Activated naive CD4-positive, alpha-beta T cell treated with anti-CD3 and anti-CD28 coated beads, Interleukin-2, amount 10 ng/mL, durations not matched to agents 7 days and 5 days (primary cell): ENCODE results near the gene DTNB.

ENCODE experiments used
- CTCF ChIA-PET: fragments of 350-600 bp; sonication (Branson Sonifier 250); formaldehyde crosslinking; loops from one replicate; lab custom pipeline; 2021; ENCODE audit warnings: antibody characterized with exemption; lab: Charles Lee
- DNase-seq: peaks from one replicate; pipeline ENCODE4 v3.0.0-alpha.2; 2020
- H3K27ac Mint-ChIP-seq: one replicate; pipeline ENCODE4 v1.8.0; 2021; ENCODE audit warnings: mild to moderate bottlenecking, moderate library complexity, mixed read lengths
- H3K27me3 Mint-ChIP-seq: one replicate; pipeline ENCODE4 v1.8.0; 2021; ENCODE audit warnings: mild to moderate bottlenecking, mixed read lengths
- H3K36me3 Mint-ChIP-seq: one replicate; pipeline ENCODE4 v1.8.0; 2021; ENCODE audit warnings: mixed read lengths
- H3K4me1 Mint-ChIP-seq: one replicate; pipeline ENCODE4 v1.8.0; 2021; ENCODE audit warnings: mixed read lengths
- H3K4me3 Mint-ChIP-seq: one replicate; pipeline ENCODE4 v1.8.0; 2021; ENCODE audit warnings: mild to moderate bottlenecking, moderate library complexity, mixed read lengths
- H3K9me3 Mint-ChIP-seq: one replicate; pipeline ENCODE4 v1.8.0; 2021; ENCODE audit warnings: mixed read lengths

The DTNB gene

DNA sequence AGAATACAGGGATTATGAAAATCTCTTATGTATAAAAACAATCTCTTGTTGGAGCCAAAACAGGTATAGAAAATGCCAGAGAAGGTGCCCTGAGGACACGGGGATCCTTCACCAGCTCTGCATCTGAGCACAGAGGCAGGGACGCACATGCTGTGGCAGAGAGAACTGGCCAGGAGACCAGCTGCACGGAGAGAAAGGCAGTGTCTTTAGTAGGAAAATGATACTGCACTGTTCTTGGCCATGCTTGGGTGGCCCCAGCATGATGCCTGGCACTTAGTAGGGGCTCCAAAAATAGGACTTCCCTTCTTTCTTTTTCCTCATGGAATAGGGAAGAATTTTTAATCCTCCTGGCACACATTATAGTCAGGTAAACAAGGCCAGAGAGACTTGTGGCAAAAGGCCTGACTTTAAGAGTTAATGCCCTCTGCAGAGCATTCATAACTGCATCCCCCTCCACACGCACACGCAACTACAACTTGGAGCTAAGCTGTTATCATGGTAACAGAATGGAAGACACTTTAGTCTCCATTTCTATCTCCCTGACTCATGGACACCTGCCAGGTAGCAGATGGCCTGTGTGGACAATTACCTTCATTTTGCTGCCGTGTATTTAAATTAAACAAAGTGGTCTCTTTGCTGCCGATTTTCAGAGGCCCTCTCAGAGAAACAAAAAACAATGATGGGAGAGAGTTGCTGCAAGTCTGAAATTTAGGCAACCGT is 271.9 kb downstream of the DTNB start:
- peaks cover 1% of the 10 kb centered on the region for H3K9me3 Mint-ChIP-seq
- H3K36me3 Mint-ChIP-seq: peaks cover 7% of the 10 kb centered on the region
- no peak overlapping the region for H3K4me3 Mint-ChIP-seq
- H3K27me3 Mint-ChIP-seq: no peaks in the 10 kb centered on the region
- H3K27ac Mint-ChIP-seq: peak overlapping the region; percentile 70
- peaks cover 29% of the 10 kb centered on the region for H3K4me1 Mint-ChIP-seq
- CTCF ChIA-PET: no interaction called here
- no peak for DNase-seq

- no peak for DNase-seq
- Mint-ChIP-seq H3K27ac (no peak overlapping the region), H3K27me3 (no peaks in the 10 kb centered on the region), H3K36me3 (peaks cover 4% of the 10 kb centered on the region), H3K4me1 (peaks cover 29% of the 10 kb centered on the region), H3K9me3 (peaks cover 1% of the 10 kb centered on the region), H3K4me3 (no peak overlapping the region)
- CTCF ChIA-PET: no interaction called here
Measured at GRCh38 chr2:25400576-25401216, 272.7 kb downstream of the DTNB start.

- Mint-ChIP-seq H3K4me3 (no peak overlapping the region), H3K9me3 (peaks cover 1% of the 10 kb centered on the region), H3K4me1 (peaks cover 29% of the 10 kb centered on the region), H3K36me3 (peaks cover 4% of the 10 kb centered on the region), H3K27me3 (no peaks in the 10 kb centered on the region), H3K27ac (no peak overlapping the region)
- CTCF ChIA-PET: no interaction called here
- no peak for DNase-seq
Measured at GRCh38 chr2:25400169-25400568, 273.2 kb downstream of the DTNB start.

DNA sequence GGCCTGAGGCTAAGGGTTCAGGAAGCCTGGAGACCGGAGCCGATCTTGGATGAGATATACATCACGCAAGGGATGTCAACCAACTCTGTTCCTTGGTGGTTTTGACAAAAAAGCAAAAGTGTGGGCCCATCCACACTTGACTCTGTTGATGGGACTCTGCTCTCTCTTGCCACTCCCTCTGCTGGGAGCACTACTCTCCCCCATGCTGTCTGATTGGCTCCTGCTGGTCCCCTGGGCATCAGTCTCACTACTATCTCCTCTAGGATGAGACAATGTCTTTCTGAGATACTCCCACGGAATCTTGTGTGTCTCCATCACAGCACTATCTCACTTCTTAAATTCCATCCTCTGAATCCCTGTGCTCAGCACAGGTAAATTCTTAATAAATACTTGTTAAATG is 274.8 kb downstream of the DTNB start:
- peaks cover 1% of the 10 kb centered on the region for H3K9me3 Mint-ChIP-seq

DNA sequence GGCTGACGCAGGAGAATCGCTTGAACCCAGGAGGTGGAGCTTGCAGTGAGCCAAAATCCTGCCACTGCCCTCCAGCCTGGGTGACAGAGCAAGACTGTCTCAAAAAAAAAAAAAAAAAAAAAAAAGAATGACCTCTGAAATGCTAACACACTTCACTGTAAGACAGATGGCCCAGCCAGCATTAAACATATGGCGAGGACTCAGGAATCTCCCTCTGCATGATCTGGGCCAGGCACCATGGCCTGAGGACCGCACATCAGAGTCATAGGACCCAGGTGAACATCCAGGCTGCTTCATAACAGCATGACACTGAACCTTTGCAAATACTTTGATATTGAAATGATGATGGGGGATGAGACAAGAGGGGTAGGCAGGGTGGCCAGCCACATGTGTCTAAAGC is 275.6 kb downstream of the DTNB start:
- Mint-ChIP-seq H3K4me1 (peaks cover 14% of the 10 kb centered on the region), H3K9me3 (no peaks in the 10 kb centered on the region), H3K27me3 (no peaks in the 10 kb centered on the region), H3K27ac (no peak overlapping the region), H3K36me3 (no peaks in the 10 kb centered on the region), H3K4me3 (no peak overlapping the region)
- CTCF ChIA-PET: interaction anchor here (1.0 kb wide), 1 partner anchor 22 kb away, joined by 4 read pairs; no protein-coding TSS in a partner anchor
- no peak for DNase-seq

More for the DNA sequence above, 274.8 kb downstream of the DTNB start:
- no peak overlapping the region for H3K27ac Mint-ChIP-seq
- peaks cover 21% of the 10 kb centered on the region for H3K4me1 Mint-ChIP-seq
- no peaks in the 10 kb centered on the region for H3K27me3 Mint-ChIP-seq
- CTCF ChIA-PET: interaction anchor here (1.0 kb wide), 1 partner anchor 22 kb away, joined by 4 read pairs; no protein-coding TSS in a partner anchor
- peaks cover 4% of the 10 kb centered on the region for H3K36me3 Mint-ChIP-seq
- H3K4me3 Mint-ChIP-seq: no peak overlapping the region
- no peak for DNase-seq

- no peak for DNase-seq
- peaks cover 3% of the 10 kb centered on the region for H3K9me3 Mint-ChIP-seq
- peaks cover 27% of the 10 kb centered on the region for H3K36me3 Mint-ChIP-seq
- no peak overlapping the region for H3K27ac Mint-ChIP-seq
- H3K4me3 Mint-ChIP-seq: no peak overlapping the region
- H3K27me3 Mint-ChIP-seq: no peaks in the 10 kb centered on the region
- peaks cover 42% of the 10 kb centered on the region for H3K4me1 Mint-ChIP-seq
- CTCF ChIA-PET: interaction anchor here (1.1 to 1.9 kb wide), 3 partner anchors 13 to 64 kb away, joined by 3 to 7 read pairs (median 4); no protein-coding TSS in a partner anchor
Measured at GRCh38 chr2:25389161-25389560, 284.2 kb downstream of the DTNB start.

DNA sequence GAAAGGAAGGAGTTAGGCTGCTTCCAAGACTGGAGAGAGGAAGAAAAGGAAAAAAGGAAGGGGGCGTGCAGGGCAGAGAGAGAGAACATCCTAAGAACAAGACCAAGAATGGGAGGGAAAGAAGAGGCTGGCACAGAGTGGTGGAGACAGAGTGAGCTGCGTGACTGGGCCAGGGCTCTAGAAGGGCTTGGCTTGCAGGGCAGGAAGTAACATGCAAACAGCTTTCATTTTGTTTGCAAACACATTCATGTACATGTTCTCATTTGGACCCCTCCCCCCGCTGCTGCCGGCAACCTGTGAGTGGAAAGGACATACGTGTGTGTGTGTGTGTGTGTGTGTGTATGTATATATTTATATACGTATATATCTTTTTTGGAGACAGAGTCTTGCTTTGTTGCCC is 284.9 kb downstream of the DTNB start:
- Mint-ChIP-seq H3K36me3 (peaks cover 27% of the 10 kb centered on the region), H3K27ac (peak overlapping the region; percentile 82), H3K4me3 (peak overlapping the region; percentile 4), H3K9me3 (peaks cover 3% of the 10 kb centered on the region), H3K27me3 (no peaks in the 10 kb centered on the region), H3K4me1 (peaks cover 42% of the 10 kb centered on the region)
- peak; percentile 69 for DNase-seq
- CTCF ChIA-PET: interaction anchor here (1.2 to 1.9 kb wide), 2 partner anchors 13 to 26 kb away, joined by 3 to 7 read pairs; no protein-coding TSS in a partner anchor

- Mint-ChIP-seq H3K9me3 (peaks cover 3% of the 10 kb centered on the region), H3K36me3 (peaks cover 27% of the 10 kb centered on the region), H3K4me3 (no peak overlapping the region), H3K4me1 (peaks cover 42% of the 10 kb centered on the region), H3K27me3 (no peaks in the 10 kb centered on the region), H3K27ac (peak overlapping the region; percentile 82)
- CTCF ChIA-PET: interaction anchor here (1.2 to 1.9 kb wide), 2 partner anchors 12 to 26 kb away, joined by 3 to 7 read pairs; no protein-coding TSS in a partner anchor
- no peak for DNase-seq
Measured at GRCh38 chr2:25387876-25388449, 285.4 kb downstream of the DTNB start.

GRCh38 chr2:25386971-25387875 is 286.2 kb downstream of the DTNB start:
- Mint-ChIP-seq H3K4me1 (peaks cover 40% of the 10 kb centered on the region), H3K36me3 (peaks cover 28% of the 10 kb centered on the region), H3K27ac (no peak overlapping the region), H3K9me3 (peaks cover 3% of the 10 kb centered on the region), H3K27me3 (no peaks in the 10 kb centered on the region), H3K4me3 (no peak overlapping the region)
- DNase-seq: no peak
- CTCF ChIA-PET: interaction anchor here (1.7 to 2.7 kb wide), 3 partner anchors 11 to 25 kb away, joined by 5 to 9 read pairs (median 7); no protein-coding TSS in a partner anchor

DNA sequence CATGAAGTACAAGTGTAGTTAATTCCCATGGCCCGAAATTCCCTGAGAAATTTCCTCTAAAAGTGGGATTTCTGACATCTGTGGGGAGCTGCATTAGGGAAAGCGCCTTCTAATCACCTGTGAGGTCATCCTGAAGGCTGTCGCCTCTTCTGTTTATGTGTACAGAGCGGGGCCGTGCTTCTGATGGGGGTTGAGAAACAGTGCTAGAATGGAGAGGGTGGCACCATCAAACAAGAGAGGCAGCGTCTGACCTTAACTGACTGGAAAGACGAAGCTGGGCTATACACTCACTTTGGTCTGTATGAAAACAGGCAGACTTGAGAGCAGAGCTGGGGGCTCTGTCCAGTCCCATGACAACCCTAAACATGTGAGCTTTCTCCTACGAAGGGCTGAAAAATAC is 287.5 kb downstream of the DTNB start:
- peaks cover 26% of the 10 kb centered on the region for H3K36me3 Mint-ChIP-seq
- no peak for DNase-seq
- H3K4me3 Mint-ChIP-seq: no peak overlapping the region
- CTCF ChIA-PET: interaction anchor here (1.2 to 2.7 kb wide), 3 partner anchors 9 to 24 kb away, joined by 3 to 9 read pairs (median 5); no protein-coding TSS in a partner anchor
- no peaks in the 10 kb centered on the region for H3K27me3 Mint-ChIP-seq
- no peaks in the 10 kb centered on the region for H3K9me3 Mint-ChIP-seq
- H3K27ac Mint-ChIP-seq: no peak overlapping the region
- peaks cover 32% of the 10 kb centered on the region for H3K4me1 Mint-ChIP-seq

DNA sequence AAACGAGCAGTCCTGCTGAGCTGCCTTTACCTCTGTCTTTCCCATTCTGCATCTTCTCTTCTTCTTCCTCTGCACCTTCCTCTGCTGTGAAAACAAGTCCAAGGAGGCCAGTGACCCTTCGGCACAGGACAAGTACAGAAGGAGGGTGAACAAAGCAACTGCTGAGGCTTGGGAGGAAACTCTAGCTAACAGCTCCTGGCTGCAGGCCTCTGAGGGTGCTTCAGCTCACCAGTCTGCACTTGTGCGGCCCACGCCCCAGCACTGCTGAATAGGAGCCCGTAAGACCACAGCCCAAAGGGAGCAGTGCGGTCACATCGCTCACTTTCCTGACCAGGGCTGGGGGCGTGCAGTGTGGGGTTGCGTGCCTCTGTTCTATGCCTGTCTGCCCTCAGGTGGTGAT is 289.6 kb downstream of the DTNB start:
- Mint-ChIP-seq H3K4me1 (peaks cover 34% of the 10 kb centered on the region), H3K9me3 (peaks cover 5% of the 10 kb centered on the region), H3K27me3 (no peaks in the 10 kb centered on the region), H3K4me3 (no peak overlapping the region), H3K27ac (no peak overlapping the region), H3K36me3 (peaks cover 29% of the 10 kb centered on the region)
- no peak for DNase-seq
- CTCF ChIA-PET: interaction anchor here (0.9 kb wide), 1 partner anchor 8 kb away, joined by 3 read pairs; no protein-coding TSS in a partner anchor

GRCh38 chr2:25381502-25381901 is 291.9 kb downstream of the DTNB start:
- CTCF ChIA-PET: interaction anchor here (0.8 kb wide), 1 partner anchor 105 kb away, joined by 3 read pairs; no protein-coding TSS in a partner anchor
- DNase-seq: peak; percentile 4
- H3K4me1 Mint-ChIP-seq: peaks cover 33% of the 10 kb centered on the region
- H3K27ac Mint-ChIP-seq: no peak overlapping the region
- peaks cover 8% of the 10 kb centered on the region for H3K9me3 Mint-ChIP-seq
- H3K4me3 Mint-ChIP-seq: no peak overlapping the region
- H3K36me3 Mint-ChIP-seq: peaks cover 33% of the 10 kb centered on the region
- H3K27me3 Mint-ChIP-seq: no peaks in the 10 kb centered on the region

- peak overlapping the region; percentile 2 for H3K27ac Mint-ChIP-seq
- peaks cover 29% of the 10 kb centered on the region for H3K36me3 Mint-ChIP-seq
- DNase-seq: peak; percentile 11
- H3K9me3 Mint-ChIP-seq: peaks cover 8% of the 10 kb centered on the region
- H3K4me1 Mint-ChIP-seq: peaks cover 38% of the 10 kb centered on the region
- CTCF ChIA-PET: no interaction called here
- H3K27me3 Mint-ChIP-seq: no peaks in the 10 kb centered on the region
- no peak overlapping the region for H3K4me3 Mint-ChIP-seq
Measured at GRCh38 chr2:25380586-25381375, 292.6 kb downstream of the DTNB start.
